NCI-H345 treated with DMSO at 0.1 percent for 48 hours (cell line): ENCODE data around the gene GANAB.
"Not testable (repeated sequence)": the region's sequence is repeated elsewhere in the genome, so short reads cannot be mapped to it uniquely, and the experiment has no call there.

Source experiments
- DNase-seq: peaks from one replicate; lab custom pipeline; 2025; ENCODE audit not compliant: unreplicated experiment; lab: John Stamatoyannopoulos, UW

Gene GANAB

DNA sequence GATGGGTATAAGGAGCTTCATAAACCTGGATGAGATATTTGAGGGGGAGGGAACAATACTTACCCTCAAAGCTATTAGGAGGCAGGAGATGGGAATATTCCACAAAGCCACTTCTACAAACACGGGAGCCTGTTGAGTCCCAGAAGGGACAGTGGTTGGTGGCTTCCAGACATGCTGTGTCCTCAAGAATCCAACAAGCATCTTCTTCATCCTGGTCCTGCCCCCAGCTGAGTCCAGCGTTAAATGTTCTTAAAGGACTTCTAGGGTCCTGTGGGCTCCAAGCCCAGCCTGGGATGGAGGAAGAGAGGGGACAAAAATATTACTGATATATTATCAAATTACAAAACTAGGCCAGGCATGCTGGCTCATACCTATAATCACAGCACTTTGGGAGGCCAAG is 21.0 kb upstream of the GANAB start:
- DNase-seq: no peak

DNA sequence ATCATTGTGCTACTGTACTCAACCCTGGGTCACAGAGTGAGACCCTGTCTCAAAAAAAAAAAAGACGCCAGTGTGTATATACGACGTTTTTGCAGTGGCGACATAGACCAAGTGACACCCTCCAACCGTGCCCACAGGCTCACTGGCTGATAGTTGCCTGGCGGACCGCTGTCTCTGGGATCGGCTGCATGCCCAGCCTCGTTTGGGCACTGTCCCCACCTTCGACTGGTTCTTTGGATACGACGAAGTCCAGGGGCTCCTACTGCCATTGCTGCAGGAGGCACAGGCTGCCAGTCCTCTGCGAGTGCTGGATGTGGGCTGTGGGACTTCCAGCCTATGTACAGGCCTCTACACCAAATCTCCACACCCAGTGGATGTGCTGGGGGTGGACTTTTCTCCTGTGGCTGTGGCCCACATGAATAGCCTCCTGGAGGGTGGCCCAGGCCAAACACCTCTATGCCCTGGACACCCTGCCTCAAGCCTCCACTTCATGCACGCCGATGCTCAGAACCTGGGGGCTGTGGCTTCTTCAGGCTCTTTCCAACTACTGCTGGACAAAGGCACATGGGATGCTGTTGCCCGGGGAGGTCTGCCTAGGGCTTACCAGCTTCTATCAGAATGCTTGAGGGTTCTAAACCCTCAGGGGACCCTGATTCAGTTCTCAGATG is 20.0 kb upstream of the GANAB start:
- DNase-seq: no peak

DNA sequence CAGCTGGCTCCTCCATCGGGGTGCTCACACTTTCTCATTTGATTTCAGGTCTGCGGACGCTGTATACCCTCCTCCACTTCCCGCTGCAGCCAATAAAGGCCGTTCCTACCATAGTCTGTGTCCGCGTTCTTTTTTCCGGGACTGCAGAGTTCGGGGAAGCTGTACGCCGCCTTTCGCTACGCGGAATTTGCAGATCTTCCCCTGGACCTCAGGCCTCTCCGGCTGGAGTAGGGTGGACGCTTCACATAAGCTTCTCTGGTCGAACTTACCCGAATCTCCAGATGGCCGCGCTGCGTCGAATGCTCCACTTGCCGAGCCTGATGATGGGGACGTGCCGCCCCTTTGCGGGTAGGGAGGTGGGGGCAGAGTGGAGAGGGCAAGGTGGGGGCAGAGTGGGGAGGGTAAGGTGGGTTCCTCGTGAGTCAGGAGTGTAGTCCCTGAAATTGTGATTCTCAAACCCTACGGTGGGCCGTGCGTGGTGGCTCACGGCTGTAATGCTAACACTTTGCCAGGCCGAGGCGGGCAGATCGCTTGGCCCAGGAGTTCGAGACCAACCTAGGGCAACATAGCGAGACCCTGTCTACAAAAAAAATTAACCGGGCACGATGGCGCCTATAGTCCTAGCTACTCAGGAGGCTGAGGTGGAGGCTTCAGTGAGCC is 19.3 kb upstream of the GANAB start:
- no peak for DNase-seq

DNA sequence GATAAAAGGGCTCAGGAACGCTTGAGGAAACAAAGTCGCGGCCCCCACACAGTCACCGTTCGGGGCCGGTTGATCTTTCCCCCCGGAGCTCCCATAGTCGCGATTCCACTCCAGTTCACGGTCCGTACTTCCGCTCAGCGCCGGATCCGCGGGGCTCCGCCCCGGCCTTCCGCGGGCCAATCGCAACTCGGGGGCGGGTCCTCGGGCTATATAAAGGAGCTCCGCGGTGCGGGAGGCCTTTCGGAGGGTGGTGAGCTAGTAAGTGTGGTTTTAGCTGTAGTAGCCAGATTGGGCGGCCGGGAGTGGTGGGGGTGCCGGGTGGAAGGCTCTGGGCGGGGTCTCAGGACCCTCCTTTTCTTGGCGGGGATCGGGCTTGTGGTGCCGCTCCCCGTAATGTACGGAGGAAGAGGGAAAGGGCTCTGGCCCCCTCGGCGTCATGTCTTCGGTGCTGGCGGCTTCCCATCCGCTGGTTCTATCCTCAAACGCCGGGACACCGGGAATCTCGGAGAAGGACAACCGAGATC is 18.7 kb upstream of the GANAB start, which contains the start of the genes C11orf98 and CSKMT:
TSS of gene C11orf98 (minus strand) at position 136 of the 524 bp plus-strand sequence. CDS start at position 95, 41 bp downstream.
TSS of gene CSKMT (plus strand) at position 238 of the 524 bp plus-strand sequence. CDS start 568 bp downstream, outside the sequence.
- DNase-seq: peak; percentile 74

DNA sequence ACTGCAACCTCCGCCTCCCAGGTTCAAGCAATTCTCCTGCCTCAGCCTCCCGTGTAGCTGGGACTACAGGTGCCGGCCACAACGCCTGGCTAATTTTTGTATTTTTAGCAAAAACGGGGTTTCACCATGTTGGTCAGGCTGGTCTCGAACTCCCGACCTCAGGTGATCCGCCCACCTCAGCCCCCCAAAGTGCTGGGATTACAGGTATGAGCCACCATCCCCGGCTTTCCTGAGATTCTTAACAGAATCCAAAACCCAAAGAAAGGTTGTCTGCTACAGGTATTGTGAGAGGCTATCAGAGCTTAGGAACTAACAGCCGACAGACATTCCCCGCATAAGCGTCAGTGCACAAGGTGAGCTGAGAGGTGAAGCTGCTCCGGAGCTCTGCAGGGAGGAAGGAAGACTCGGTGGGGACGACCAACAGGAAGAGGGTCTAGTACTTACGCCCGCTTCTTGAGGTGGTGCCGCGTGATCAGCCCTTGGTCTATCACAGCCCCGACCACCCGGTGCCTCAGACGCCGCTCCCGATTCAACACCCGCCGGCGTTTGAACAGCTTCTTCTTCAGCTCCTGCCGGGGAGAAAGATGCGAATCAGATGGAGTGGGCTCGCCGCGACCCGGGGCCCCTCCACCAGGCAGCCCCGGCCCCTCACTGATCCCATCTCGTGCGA is 18.1 kb upstream of the GANAB start:
- peak; percentile 72 for DNase-seq

DNA sequence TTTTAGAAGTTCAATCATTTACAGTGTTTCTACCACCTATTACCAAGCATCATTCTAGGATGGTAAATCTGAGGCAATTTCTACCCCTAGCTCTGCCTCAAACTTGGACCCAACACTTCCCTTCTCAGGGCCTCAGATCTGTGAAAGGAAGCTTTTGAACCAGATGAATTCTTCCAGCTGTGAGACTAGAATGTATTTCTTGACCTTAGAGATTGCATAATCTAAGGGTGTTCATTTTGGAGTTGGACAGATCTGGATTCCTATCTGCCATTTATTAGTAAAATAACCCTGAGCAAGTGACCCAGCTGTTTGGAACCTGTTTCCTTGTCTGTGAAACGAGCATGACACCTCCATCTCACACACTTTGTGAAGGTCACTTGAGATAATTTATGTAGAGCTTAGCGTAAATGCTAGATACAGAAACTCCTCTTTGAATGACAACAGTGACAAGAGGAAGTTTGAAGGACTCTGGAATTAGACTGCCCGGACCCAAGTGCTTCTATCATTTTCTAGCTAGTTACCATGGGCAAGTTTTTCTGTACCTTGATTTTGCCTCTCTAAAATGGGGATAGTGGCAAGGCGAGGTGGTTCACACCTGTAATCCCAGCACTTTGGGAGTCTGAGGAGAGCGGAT is 10.5 kb upstream of the GANAB start:
- no peak for DNase-seq

DNA sequence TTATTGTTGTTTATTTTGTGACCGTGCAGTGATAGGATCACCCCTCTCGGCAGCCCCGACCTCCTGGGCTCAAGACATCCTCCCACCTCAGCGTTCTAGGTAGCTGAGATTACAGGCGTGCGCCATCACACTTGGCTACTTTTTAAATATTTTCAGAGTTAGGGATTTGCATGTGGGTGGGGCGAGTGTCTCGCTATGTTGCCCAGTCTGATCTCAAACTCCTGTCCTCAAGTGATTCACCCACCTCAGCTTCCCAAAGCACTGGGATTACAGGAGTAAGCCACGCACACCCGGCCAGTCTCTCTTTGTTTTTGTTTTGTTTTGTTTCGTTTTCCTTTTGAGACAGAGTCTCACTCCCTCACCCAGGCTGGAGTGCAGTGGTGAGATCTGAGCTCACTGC is 7.9 kb upstream of the GANAB start:
- DNase-seq: no peak

DNA sequence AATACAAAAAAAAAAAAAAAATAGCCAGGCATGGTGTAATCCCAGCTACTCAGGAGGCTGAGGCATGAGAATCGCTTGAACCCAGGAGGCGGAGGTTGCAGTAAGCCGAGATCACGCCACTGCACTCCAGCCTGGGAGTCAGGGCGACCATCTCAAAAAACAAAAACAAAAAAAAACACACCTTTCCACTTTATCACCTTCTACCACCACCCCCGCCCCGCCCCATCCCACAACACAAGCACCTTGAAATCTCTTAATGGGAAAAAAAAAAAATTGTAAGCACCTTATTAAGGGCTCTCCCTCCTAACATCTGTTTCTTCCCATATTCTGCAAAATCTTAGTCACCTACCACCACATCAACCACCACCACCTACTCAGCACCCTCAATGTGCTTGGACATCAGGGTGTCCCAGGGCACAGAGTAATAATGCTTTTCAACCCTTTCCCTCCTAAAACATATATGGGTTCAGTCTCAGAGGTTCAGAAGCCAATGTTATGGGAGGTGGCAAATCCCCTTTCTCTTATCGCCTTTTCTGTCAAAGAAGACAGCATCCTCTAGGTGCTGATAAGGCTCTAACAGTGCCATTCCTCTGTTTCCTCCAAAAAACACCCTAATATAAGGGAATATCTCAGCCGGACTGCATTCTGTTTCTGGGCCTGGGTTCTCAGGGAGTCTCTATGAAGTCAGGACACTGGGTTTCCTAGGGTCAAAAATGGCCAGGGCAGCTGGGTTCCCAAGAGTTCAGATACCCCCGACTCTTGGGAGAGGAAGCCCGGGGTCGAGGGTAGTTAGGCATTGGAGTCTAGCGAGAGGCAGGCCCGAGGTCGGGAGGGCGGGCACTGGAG is 6.0 kb upstream of the GANAB start:
- DNase-seq: no peak

DNA sequence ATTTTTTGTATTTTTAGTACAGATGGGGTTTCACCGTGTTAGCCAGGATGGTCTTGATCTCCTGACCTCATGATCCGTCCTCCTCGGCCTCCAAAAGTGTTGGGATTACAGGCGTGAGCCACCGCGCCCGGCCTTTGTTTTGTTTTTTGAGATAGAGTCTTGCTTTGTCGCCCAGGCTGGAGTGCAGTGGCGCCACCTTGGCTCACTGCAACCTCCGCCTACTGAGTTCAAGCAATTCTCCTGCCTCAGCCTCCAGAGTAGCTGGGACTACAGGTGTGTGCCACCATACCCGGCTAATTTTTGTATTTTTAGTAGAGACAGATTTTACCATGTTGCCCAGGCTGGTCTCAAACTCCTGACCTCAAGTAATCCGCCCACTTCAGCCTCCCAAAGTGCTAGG is 3.9 kb upstream of the GANAB start:
- DNase-seq: not testable (repeated sequence)

DNA sequence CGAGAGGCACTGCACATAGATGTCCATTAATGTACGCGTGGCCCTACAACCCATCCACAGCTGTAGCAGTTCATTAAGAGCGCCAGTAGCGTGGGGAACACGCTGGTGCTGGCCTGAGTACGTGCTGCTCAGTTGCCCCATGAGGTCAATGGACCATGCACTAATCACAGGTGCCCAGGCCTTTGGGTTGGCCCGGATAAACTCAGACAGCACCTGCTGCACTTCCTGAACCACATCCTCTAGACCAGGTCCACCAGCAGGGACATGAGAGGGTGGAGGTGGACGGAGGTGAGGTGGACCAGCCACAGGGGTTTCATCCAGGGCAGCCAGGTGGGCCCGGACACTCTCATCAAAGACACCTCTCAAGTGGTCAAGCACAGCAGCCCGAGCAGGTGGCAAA is 3.1 kb upstream of the GANAB start:
- no peak for DNase-seq

DNA sequence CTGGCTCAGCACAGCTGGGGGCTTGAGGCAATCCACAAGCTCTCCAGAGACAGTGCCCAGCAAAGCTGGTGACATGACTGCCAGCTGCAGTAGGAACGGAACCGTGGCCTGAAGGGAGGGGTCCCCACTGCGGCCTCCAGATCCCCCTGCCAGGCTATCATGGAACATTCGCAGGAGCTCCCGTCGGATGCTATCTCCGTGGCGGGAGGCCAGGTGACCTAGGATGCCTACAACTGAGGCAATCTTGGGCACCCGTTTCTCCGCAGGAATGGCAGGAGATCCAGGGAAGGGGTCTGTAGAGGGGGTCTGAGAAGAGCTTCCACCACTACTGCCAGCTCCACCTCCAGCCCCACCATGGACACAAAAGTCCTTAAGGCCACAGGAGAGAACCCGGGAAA is 2.6 kb upstream of the GANAB start:
- no peak for DNase-seq

DNA sequence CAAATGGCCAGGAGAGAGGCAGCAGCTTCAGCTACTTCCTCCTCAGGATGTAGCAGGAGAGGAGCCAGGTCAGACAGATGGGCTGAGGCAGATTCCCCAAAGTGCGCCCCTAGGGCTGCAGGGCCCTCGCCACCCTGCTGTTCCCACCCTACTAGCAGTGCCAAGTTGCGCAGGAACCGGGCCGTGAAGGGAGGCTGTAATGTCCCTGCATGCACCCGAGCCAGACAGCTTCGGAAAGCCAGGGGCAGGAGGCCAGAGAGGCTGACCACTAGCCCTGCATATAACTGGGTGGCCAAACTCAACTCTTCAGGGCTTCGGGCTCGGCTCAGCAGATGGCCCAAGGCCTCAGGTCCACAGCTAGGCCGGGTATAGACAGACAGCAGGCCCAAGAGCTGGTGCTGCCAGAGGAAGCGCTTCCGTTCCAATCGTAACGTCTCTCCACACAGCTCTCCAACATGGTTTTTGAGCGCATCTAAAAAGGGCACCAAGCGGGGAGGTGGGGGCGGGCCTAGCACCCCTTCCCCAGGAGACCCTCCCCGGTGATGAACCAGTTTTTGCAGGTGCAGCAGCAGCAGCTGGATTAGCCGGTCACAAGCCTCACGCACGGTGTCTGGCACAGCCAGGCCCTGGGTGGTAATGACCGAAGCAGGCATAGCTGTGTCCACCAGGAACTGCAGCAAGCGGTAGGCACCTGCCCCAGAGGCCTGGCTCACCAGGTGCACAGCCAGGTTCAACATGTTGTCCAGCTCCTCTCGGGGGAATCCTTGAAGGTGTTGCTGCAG is 2.0 kb upstream of the GANAB start:
- DNase-seq: no peak

DNA sequence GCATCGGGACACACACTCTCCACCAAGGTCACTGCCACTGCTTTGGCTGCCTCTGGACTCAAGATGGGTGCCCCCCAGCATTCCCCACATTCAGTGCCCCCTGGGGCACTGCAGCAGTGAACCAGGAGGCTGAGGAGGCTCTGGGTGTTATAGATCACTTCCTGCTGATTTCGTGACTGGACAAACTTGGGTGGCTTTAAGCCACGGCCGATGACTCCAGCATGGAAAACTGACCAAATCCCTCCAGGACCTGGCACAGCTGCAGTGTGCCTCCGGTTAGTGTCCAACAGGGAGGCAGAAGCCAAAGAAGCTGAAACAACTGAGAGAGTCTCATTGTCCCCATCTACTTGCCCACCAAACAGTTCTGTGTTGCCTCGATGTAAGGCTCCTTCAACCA is 1.2 kb upstream of the GANAB start:
- no peak for DNase-seq

DNA sequence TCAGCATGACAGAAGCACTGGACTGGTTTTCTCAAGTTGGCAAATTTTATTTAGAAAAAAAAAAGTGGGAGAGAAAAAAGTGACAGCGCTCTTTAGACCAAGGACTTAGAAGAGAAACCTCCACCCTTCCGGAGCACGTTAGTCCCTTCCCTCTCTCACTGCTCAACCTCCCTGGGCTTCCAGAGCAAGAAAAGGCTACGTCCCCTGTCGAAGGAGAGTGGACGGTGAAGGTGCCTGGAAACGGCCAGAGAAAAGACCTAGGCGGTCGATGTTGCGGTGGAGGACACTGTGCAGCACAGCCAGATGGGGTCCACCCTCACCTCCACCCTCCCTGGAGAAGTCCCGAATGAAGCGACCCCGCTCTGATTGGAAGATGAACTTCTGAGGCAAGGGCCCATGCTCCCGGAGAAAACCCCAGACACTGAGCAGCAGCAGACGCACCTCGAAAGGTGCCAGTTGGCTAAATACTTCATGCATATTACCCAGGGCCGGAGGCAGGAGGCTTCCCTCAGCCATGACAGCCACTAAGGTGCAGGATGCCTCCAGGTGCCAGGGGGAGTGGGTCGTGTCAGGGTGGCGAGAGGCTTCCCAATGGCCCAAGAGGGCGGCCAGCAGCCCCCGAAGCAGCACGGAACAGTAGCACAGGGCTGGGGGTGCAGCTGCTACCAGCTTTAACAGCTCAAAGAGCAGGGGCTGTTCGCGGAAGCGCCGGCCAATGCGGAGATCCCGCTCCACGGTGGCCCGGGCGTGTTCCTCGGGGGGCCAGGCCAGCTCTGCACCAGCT is 604 bp upstream of the GANAB start:
- no peak for DNase-seq

DNA sequence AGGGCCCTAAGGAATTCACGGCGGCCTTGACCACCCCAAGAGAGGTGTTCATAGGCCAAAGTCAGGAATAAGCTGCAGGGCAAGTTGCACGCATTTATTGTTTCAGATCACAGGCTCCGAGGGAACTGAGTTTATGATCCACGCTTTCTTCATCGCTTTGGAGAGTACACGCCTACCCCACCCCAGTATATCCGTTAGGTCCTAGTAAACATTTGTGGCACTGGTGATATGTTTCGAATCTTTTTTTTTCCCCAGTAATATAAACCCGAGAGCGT is 805 bp downstream of the GANAB start:
- no peak for DNase-seq

DNA sequence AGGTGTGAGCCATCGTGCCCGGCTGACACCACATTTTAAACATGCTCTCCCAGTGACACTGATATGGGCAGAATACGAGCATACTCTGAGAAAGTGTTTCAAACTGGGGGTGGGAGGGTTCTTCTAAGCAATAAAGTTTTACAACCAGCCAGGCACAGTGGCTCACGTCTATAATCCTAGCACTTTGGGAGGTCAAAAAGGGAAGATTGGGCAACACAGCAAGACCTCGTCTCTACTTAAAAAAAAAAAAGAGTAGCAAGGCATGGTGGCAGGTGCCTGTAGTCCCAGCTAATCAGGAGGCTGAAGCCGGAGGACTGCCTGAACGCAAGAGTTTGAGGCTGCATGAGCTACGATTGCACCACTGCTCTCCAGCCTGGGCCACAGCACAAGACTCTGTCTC is 2.2 kb downstream of the GANAB start:
- no peak for DNase-seq

DNA sequence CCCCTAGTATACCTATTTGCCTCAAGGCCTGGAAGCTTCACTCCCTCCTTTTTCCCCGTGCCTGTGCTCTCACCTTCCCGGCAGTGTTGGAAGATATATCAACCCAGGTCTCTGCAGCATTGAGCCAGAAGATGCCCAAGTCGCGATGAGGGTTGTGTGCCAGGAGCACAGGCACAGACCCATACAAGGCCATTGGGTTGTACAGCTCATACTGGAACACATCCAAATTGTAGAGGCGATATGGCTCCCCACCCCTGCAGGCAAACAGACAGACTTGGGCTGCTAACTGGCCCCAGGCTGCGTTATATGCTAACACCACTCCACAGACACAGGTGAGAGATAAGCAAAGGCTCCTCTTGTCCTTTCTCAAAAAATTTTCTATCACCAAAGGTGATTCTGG is 13.9 kb downstream of the GANAB start:
- DNase-seq: no peak

DNA sequence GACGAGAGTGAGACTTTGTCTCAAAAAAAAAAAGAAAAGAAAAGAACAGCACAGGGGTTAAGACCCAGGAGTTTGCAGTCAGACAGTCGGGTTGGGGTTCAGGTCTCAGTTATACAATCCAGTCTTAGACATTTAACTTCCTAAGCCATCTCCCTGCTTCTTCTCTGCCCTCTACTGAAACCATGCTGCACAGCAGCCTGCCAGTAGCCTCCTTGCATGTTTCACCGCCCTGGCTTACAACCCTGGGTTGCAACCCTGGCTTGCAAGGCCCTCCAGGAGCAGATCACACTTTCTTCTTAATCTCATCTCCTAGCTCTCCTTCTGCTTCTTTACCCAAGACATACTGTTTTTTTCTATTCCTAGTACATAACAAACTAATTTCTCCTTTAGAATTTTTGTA is 18.7 kb downstream of the GANAB start:
- no peak for DNase-seq

DNA sequence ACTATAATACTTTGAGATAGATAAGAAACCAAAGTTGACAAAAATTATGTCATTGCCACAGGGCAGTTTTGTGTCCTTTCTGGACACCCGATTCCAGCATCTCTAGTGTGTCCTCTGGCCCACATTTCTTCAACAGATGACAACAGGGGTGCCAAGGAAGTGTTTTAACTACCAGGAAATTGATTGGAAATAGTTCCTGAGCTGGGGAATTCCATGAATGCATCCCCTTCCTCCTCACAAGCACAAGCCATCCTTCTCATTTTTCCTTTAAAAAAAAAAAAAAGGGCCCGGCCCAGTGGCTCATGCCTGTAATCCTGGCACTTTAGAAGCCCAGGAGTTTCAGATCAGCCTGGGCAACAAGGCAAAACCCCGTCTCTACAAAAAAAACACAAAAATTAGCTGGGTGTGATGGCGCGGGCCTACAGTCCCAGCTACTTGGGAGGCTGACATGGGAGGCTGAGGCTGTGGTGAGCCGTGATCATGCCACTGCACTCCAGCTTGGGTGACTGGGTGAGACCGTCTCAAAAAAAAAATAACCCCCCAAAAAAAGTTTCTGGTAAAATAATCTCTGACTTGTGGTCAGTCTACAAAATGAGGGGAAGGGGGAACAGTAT is 23.8 kb downstream of the GANAB start:
- DNase-seq: no peak
